ENCODE measurements around the gene FRS2. TPM values are rescaled to one million over a fixed set of nuclear protein-coding genes. Genes with fewer than 3 reads are reported as not detected.

The FRS2 gene
- total RNA-seq, 1 donor from 2014 or later: 23.8 TPM

- H3K27ac Mint-ChIP-seq: no peak overlapping the region
- ChIA-PET POLR2A (no interaction called here), CTCF (no interaction called here)
- ATAC-seq (ENCODE audit: low read depth): no peak
- intact Hi-C loops (cut with micrococcal nuclease): no loop called here
- H3K4me1 Mint-ChIP-seq: peaks cover 57% of the 10 kb centered on the region
- TF ChIP-seq CTCF (IDR thresholded peaks at IDR 0.05): no peak
- no peak overlapping the region for H3K4me3 Mint-ChIP-seq
- no peaks in the 10 kb centered on the region for H3K27me3 Mint-ChIP-seq
- no peak for DNase-seq
- peaks cover 3% of the 10 kb centered on the region for H3K36me3 Mint-ChIP-seq (ENCODE audit: low read depth)
- H3K9me3 Mint-ChIP-seq: no peaks in the 10 kb centered on the region
These were observed 39.1 kb downstream of the FRS2 start for GRCh38 chr12:69509308-69509736.

DNA sequence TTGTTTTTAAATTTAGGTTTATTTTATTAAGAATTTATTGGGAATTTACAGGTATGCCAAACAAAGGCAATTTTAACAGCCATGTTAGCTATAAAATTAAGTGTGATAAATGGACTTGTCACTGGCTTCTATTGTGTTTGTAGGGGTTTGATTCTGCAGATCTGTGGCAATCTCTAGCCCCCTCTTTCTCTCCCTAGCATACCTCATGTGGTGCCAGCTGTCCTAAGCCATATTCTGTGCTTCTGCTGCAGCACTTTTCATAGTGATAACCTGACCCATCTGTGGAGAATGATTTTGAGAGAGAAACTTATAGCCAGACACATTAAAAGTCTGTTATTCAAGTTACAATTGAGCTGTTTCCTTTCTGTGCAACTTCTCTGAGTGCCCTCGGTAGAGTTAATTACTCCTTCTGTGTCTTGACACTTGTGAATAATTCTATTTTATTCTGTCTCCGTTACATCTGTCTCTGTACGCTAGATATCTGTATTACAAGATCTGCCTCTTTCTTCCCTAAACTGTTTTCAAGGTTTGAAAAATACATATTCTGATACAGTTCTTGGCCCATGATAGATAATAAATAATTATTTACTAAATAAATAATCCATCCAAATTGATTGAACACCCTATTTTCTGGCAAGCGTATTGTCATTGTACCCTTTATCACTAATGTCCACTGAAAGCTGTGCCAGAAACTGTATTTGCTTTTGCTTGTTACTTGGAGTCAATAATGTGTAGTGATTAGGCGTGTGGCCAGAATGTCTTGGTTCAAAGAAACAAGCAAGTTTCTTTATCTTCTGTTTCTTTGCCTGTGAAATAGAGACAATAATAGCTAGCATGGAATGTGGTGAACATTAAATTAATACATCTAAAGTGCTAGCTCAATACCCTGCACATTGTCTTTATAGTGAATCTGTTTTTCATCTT, 40.0 kb downstream of the FRS2 start:
- H3K36me3 Mint-ChIP-seq (ENCODE audit: low read depth): peaks cover 3% of the 10 kb centered on the region
- no peak for TF ChIP-seq CTCF (IDR thresholded peaks at IDR 0.05)
- POLR2A ChIA-PET: interaction anchor here (0.6 kb wide), 1 partner anchor 59 kb away, joined by 3 read pairs; no protein-coding TSS in a partner anchor
- H3K27ac Mint-ChIP-seq: no peak overlapping the region
- no peaks in the 10 kb centered on the region for H3K9me3 Mint-ChIP-seq
- no peak for ATAC-seq (ENCODE audit: low read depth)
- H3K4me1 Mint-ChIP-seq: peaks cover 59% of the 10 kb centered on the region
- H3K4me3 Mint-ChIP-seq: no peak overlapping the region
- intact Hi-C loops (cut with micrococcal nuclease): loop anchor here (5.0 kb wide), 1 partner anchor 42 kb away; no protein-coding TSS in a partner anchor
- CTCF ChIA-PET: interaction anchor here (1.0 kb wide), 1 partner anchor 61 kb away, joined by 3 read pairs; no protein-coding TSS in a partner anchor
- H3K27me3 Mint-ChIP-seq: no peaks in the 10 kb centered on the region
- DNase-seq: no peak

- peaks cover 55% of the 10 kb centered on the region for H3K4me1 Mint-ChIP-seq
- intact Hi-C loops (cut with micrococcal nuclease): loop anchor here (5.0 kb wide), 1 partner anchor 41 kb away; no protein-coding TSS in a partner anchor
These were observed 40.8 kb downstream of the FRS2 start for GRCh38 chr12:69511016-69511415.

DNA sequence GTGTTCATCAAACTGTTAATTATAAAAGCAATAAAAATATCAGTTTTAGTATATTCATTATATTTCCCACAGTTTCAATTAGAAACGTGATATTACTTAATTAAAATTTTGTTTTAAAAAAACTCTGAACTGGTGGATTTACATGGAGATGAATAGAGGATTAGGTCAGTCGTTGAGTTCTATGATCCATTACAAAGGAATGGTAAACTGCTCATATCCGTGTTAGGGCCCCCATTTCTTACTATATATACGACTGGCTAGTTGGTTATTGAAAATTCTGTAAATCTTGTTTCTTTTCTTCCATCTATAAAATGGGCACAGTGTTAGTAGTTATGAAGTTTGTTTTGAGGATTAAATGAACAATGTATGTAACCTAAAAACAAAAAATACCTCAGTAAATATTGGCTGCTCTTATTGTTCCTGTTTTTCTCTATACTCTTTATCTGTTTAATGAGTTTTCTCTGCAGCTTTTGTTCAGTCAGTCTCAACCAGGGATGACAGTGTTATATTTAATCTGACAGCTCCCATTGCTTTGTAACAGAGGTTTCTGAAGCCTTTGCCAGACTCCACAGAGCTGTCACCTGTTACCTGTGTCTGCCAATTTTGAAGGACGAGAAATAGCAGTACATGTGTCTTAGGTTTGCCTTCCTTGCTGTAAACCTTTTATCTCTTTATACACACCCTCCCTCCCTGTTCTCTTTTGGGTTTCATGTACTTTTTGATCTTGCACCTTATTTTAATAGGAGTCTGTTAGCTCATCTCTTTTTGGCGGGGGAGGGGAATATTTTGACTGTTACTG, 41.5 kb downstream of the FRS2 start:
- Mint-ChIP-seq H3K27me3 (no peaks in the 10 kb centered on the region), H3K4me3 (no peak overlapping the region), H3K4me1 (peaks cover 50% of the 10 kb centered on the region), H3K9me3 (no peaks in the 10 kb centered on the region), H3K36me3 (ENCODE audit: low read depth) (peaks cover under 1% of the 10 kb centered on the region), H3K27ac (no peak overlapping the region)
- intact Hi-C loops (cut with micrococcal nuclease): loop anchor here (5.0 kb wide), 1 partner anchor 41 kb away; no protein-coding TSS in a partner anchor
- CTCF ChIA-PET: interaction anchor here (1.1 kb wide), 1 partner anchor 42 kb away, joined by 3 read pairs; the partner anchor contains the start of gene FRS2
- TF ChIP-seq CTCF (IDR thresholded peaks at IDR 0.05): no peak
- ATAC-seq (ENCODE audit: low read depth): no peak
- POLR2A ChIA-PET: interaction anchor here (0.6 kb wide), 1 partner anchor 145 kb away, joined by 3 read pairs; no protein-coding TSS in a partner anchor
- DNase-seq: no peak

More at GRCh38 chr12:69511016-69511415, 40.8 kb downstream of the FRS2 start:
- Mint-ChIP-seq H3K27me3 (no peaks in the 10 kb centered on the region), H3K36me3 (ENCODE audit: low read depth) (peaks cover 3% of the 10 kb centered on the region), H3K27ac (no peak overlapping the region), H3K4me3 (no peak overlapping the region), H3K9me3 (no peaks in the 10 kb centered on the region)
- POLR2A ChIA-PET: interaction anchor here (0.6 kb wide), 1 partner anchor 58 kb away, joined by 3 read pairs; no protein-coding TSS in a partner anchor
- no peak for TF ChIP-seq CTCF (IDR thresholded peaks at IDR 0.05)
- CTCF ChIA-PET: interaction anchor here (1.0 kb wide), 1 partner anchor 60 kb away, joined by 3 read pairs; no protein-coding TSS in a partner anchor
- DNase-seq (no peak), ATAC-seq (ENCODE audit: low read depth) (no peak)

Measured in activated B cell treated with CpG ODN at 0.5 μM for 24 hours (primary cell).